ENCODE results near the gene VCX2. TPM values are rescaled to one million over a fixed set of nuclear protein-coding genes. Genes with fewer than 3 reads are reported as not detected.
"Not testable (repeated sequence)": the region's sequence is repeated elsewhere in the genome, so short reads cannot be mapped to it uniquely, and the experiment has no call there.

The VCX2 gene
- total RNA-seq, 1 donor from 2014 or later = not detected

GRCh38 chrX:8192276-8192675, 21.2 kb upstream of the VCX2 start:
- DNase-seq (ENCODE audit: low read depth) = no peak
- no peak for TF ChIP-seq CTCF (IDR thresholded peaks at IDR 0.05; ENCODE audit: insufficient read depth, low read length, poor library complexity, severe bottlenecking)
- Histone ChIP-seq H3K4me3 (ENCODE audit: low read depth, low read length) (no peak overlapping the region), H3K27me3 (ENCODE audit: control insufficient read depth, insufficient read depth, low read length) (no peaks in the 10 kb centered on the region), H3K36me3 (ENCODE audit: control insufficient read depth, insufficient read depth, low read length) (no peaks in the 10 kb centered on the region)

GRCh38 chrX:8191022-8191421, 20.0 kb upstream of the VCX2 start:
- Histone ChIP-seq H3K36me3 (ENCODE audit: control insufficient read depth, insufficient read depth, low read length) (no peaks in the 10 kb centered on the region), H3K4me3 (ENCODE audit: low read depth, low read length) (no peak overlapping the region), H3K27me3 (ENCODE audit: control insufficient read depth, insufficient read depth, low read length) (no peaks in the 10 kb centered on the region)
- TF ChIP-seq CTCF (IDR thresholded peaks at IDR 0.05; ENCODE audit: insufficient read depth, low read length, poor library complexity, severe bottlenecking) = no peak
- peak; percentile 37 for DNase-seq (ENCODE audit: low read depth)

GRCh38 chrX:8190341-8190830, 19.3 kb upstream of the VCX2 start:
- Histone ChIP-seq H3K36me3 (ENCODE audit: control insufficient read depth, insufficient read depth, low read length) (no peaks in the 10 kb centered on the region), H3K4me3 (ENCODE audit: low read depth, low read length) (no peak overlapping the region), H3K27me3 (ENCODE audit: control insufficient read depth, insufficient read depth, low read length) (no peaks in the 10 kb centered on the region)
- no peak for TF ChIP-seq CTCF (IDR thresholded peaks at IDR 0.05; ENCODE audit: insufficient read depth, low read length, poor library complexity, severe bottlenecking)
- DNase-seq (ENCODE audit: low read depth) = no peak

- no peak overlapping the region for H3K4me3 ChIP-seq (ENCODE audit: low read depth, low read length)
- no peaks in the 10 kb centered on the region for H3K36me3 ChIP-seq (ENCODE audit: control insufficient read depth, insufficient read depth, low read length)
- no peak for DNase-seq (ENCODE audit: low read depth)
- no peak for TF ChIP-seq CTCF (IDR thresholded peaks at IDR 0.05; ENCODE audit: insufficient read depth, low read length, poor library complexity, severe bottlenecking)
- H3K27me3 ChIP-seq (ENCODE audit: control insufficient read depth, insufficient read depth, low read length) = no peaks in the 10 kb centered on the region
Measured at GRCh38 chrX:8189096-8189830, 18.2 kb upstream of the VCX2 start.

- no peak overlapping the region for H3K4me3 ChIP-seq (ENCODE audit: low read depth, low read length)
- DNase-seq (ENCODE audit: low read depth) = no peak
- TF ChIP-seq CTCF (IDR thresholded peaks at IDR 0.05; ENCODE audit: insufficient read depth, low read length, poor library complexity, severe bottlenecking) = no peak
- no peaks in the 10 kb centered on the region for H3K36me3 ChIP-seq (ENCODE audit: control insufficient read depth, insufficient read depth, low read length)
- no peaks in the 10 kb centered on the region for H3K27me3 ChIP-seq (ENCODE audit: control insufficient read depth, insufficient read depth, low read length)
Measured at GRCh38 chrX:8183346-8183745, 12.3 kb upstream of the VCX2 start.

GRCh38 chrX:8179656-8180055, 8.6 kb upstream of the VCX2 start:
- DNase-seq (ENCODE audit: low read depth) = no peak
- no peak overlapping the region for H3K4me3 ChIP-seq (ENCODE audit: low read depth, low read length)
- TF ChIP-seq CTCF (IDR thresholded peaks at IDR 0.05; ENCODE audit: insufficient read depth, low read length, poor library complexity, severe bottlenecking) = no peak
- no peaks in the 10 kb centered on the region for H3K36me3 ChIP-seq (ENCODE audit: control insufficient read depth, insufficient read depth, low read length)
- H3K27me3 ChIP-seq (ENCODE audit: control insufficient read depth, insufficient read depth, low read length) = no peaks in the 10 kb centered on the region

GRCh38 chrX:8154011-8154410, 17.1 kb downstream of the VCX2 start:
- H3K27me3 ChIP-seq (ENCODE audit: control insufficient read depth, insufficient read depth, low read length); DNase-seq (ENCODE audit: low read depth): not testable (repeated sequence)

More at GRCh38 chrX:8154011-8154410, 17.1 kb downstream of the VCX2 start:
- not testable (repeated sequence) for H3K36me3 ChIP-seq (ENCODE audit: control insufficient read depth, insufficient read depth, low read length); H3K4me3 ChIP-seq (ENCODE audit: low read depth, low read length)
